Testis (tissue), 5 donors: Measurements from ENCODE around the gene PGP. TPM values are rescaled to one million over a fixed set of nuclear protein-coding genes. Genes with fewer than 3 reads are reported as not detected.
"Not testable (repeated sequence)": the region's sequence is repeated elsewhere in the genome, so short reads cannot be mapped to it uniquely, and the experiment has no call there.

Source experiments
- DNase-seq: peaks from one replicate; pipeline ENCODE4 v3.0.0-alpha.2; 2019
- H3K27ac ChIP-seq, 2 donors: fragments of 200-600 bp; sonication (generic); one replicate each; pipeline ENCODE4 v1.5.1; 2019
- H3K27me3 ChIP-seq: fragments of 200-600 bp; sonication (generic); one replicate; pipeline ENCODE4 v1.5.1; 2019
- H3K36me3 ChIP-seq: fragments of 200-600 bp; sonication (generic); one replicate; pipeline ENCODE4 v1.5.1; 2017; ENCODE audit warnings: low read depth; ENCODE audit errors: missing control alignments
- H3K4me1 ChIP-seq: fragments of 200-600 bp; sonication (generic); one replicate; pipeline ENCODE4 v1.5.1; 2019
- H3K4me3 ChIP-seq, 2 donors: fragments of 200-600 bp; sonication (generic); one replicate each; pipeline ENCODE4 v1.5.1; 2017 to 2019
- H3K9me3 ChIP-seq: fragments of 200-600 bp; sonication (generic); one replicate; pipeline ENCODE4 v1.5.1; 2017
- POLR2A ChIP-seq: fragments of 450-650 bp; IDR thresholded peaks from one replicate; pipeline ENCODE4 v1.6.1; 2017; ENCODE audit warnings: antibody characterized with exemption, mild to moderate bottlenecking, moderate library complexity
- WGBS, 2 donors: methylation state at CpG; one replicate each; pipeline ENCODE4 v1.1.5; 2018; 5-methylcytosine and 5-hydroxymethylcytosine counted together
- intact Hi-C: fragments of 100-400 bp; cut with DNase I; formaldehyde crosslinking; loops from one replicate; pipeline ENCODE4 v1.15.1; 2023; ENCODE audit warnings: low total_unique reads
- long read RNA-seq, 2 donors: transcript quantifications; one replicate each; lab custom pipeline, GENCODE V29; 2026
- polyA plus RNA-seq: library from polyadenylated mRNA; stranded (reverse); fragments of 350-450 nt; fragmentation: Illumina TruSeq; extraction: RNeasy Lipid Tissue Mini Kit (QIAGEN cat#74804); gene quantifications from one replicate; pipeline ENCODE4 v1.2.3, GENCODE V29; 2014; ENCODE audit warnings: low read depth, low replicate concordance; ENCODE audit not compliant: insufficient read depth
- total RNA-seq, 2 donors: library from RNA; depleted of rRNA; stranded (reverse); fragments of >200 nt; gene quantifications; one replicate each; pipeline ENCODE4 v1.2.3, GENCODE V29; 2016
- TF ChIP-seq, protein P1 (sequence below), 3 experiments: fragments of 450-650 bp in 2 of 3; fragments of 200-600 bp in 1 of 3; sonication (generic) in 1 of 3; IDR thresholded peaks; one replicate each; pipeline ENCODE4 v1.5.1; 2016 to 2019; ENCODE audit warnings: antibody characterized with exemption in 3 of 3, mild to moderate bottlenecking in 2 of 3, moderate library complexity in 1 of 3

Gene PGP
- total RNA-seq (100 to 1,000 TPM in 1 of 2 donors, 10 to 100 TPM in 1; 50.0 to 118 TPM), polyA plus RNA-seq (56.3 TPM)
- long read RNA-seq, donor 1, transcript PGP-201 (2 exons, 2,727 nt), result major isoform, 14 of 14 reads
- long read RNA-seq, donor 1, partial matches to known transcripts, result 0 of 14 reads
- long read RNA-seq, donor 1, other reads (novel, unspliced or antisense), result 0 of 14 reads
- long read RNA-seq, donor 2, transcript PGP-201 (2 exons, 2,727 nt), result major isoform, 33 of 33 reads
- long read RNA-seq, donor 2, partial matches to known transcripts, result 0 of 33 reads
- long read RNA-seq, donor 2, other reads (novel, unspliced or antisense), result 0 of 33 reads

GRCh38 chr16:2214719-2214968 lies at the start of gene PGP:
Gene PGP, minus strand, starts transcription at chr16:2214840. Its CDS starts 63 bp downstream, at chr16:2214777.
- DNase-seq, result no peak
- H3K9me3 ChIP-seq, result no peaks in the 10 kb centered on the region
- TF ChIP-seq POLR2A, result no peak
- TF ChIP-seq, protein P1, sequence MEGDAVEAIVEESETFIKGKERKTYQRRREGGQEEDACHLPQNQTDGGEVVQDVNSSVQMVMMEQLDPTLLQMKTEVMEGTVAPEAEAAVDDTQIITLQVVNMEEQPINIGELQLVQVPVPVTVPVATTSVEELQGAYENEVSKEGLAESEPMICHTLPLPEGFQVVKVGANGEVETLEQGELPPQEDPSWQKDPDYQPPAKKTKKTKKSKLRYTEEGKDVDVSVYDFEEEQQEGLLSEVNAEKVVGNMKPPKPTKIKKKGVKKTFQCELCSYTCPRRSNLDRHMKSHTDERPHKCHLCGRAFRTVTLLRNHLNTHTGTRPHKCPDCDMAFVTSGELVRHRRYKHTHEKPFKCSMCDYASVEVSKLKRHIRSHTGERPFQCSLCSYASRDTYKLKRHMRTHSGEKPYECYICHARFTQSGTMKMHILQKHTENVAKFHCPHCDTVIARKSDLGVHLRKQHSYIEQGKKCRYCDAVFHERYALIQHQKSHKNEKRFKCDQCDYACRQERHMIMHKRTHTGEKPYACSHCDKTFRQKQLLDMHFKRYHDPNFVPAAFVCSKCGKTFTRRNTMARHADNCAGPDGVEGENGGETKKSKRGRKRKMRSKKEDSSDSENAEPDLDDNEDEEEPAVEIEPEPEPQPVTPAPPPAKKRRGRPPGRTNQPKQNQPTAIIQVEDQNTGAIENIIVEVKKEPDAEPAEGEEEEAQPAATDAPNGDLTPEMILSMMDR (IDR thresholded peaks at IDR 0.05), result no peak
- peaks cover 38% of the 10 kb centered on the region for H3K4me1 ChIP-seq
- no peaks in the 10 kb centered on the region for H3K27me3 ChIP-seq
- peak within 1 kb of the TSS; percentile 61 to 91 for H3K27ac ChIP-seq
- H3K4me3 ChIP-seq, result peak within 1 kb of the TSS; percentile 65 to 67
- WGBS, 2 donors, result 3% methylated on average over 8 of the region's 48 CpGs; no CpG with 5 or more reads in 1 of the 2 donors
- no peaks in the 10 kb centered on the region for H3K36me3 ChIP-seq
- intact Hi-C loops, result no loop called here

- DNase-seq, H3K27ac ChIP-seq, H3K4me3 ChIP-seq, H3K27me3 ChIP-seq, H3K4me1 ChIP-seq, H3K36me3 ChIP-seq, intact Hi-C loops, H3K9me3 ChIP-seq: not testable (repeated sequence)
- 80 to 86% methylated on average over 14 of the region's 14 CpGs for WGBS, 2 donors
These were observed 48.4 kb upstream of the PGP start for GRCh38 chr16:2263026-2263425.

- Histone ChIP-seq H3K4me3 (no peak overlapping the region), H3K27me3 (no peaks in the 10 kb centered on the region), H3K9me3 (no peaks in the 10 kb centered on the region), H3K27ac (no peak overlapping the region), H3K36me3 (no peaks in the 10 kb centered on the region), H3K4me1 (no peaks in the 10 kb centered on the region)
- no peak for DNase-seq
- intact Hi-C loops, result no loop called here
- WGBS, 2 donors, result 94 to 97% methylated on average over 8 of the region's 8 CpGs
- TF ChIP-seq, protein P1 (IDR thresholded peaks at IDR 0.05), result no peak
- no peak for TF ChIP-seq POLR2A
These were observed 45.6 kb upstream of the PGP start for GRCh38 chr16:2260250-2260649.

- not testable (repeated sequence) for H3K9me3 ChIP-seq, H3K4me1 ChIP-seq, DNase-seq, H3K27me3 ChIP-seq, H3K36me3 ChIP-seq, H3K27ac ChIP-seq, H3K4me3 ChIP-seq
- 92 to 95% methylated on average over 7 of the region's 7 CpGs for WGBS, 2 donors
- intact Hi-C loops, result loop anchor here (10.0 kb wide), 1 partner anchor 104 kb away; the partner anchor contains the start of gene TRAF7
These were observed 43.9 kb upstream of the PGP start for GRCh38 chr16:2258530-2258929.

DNA sequence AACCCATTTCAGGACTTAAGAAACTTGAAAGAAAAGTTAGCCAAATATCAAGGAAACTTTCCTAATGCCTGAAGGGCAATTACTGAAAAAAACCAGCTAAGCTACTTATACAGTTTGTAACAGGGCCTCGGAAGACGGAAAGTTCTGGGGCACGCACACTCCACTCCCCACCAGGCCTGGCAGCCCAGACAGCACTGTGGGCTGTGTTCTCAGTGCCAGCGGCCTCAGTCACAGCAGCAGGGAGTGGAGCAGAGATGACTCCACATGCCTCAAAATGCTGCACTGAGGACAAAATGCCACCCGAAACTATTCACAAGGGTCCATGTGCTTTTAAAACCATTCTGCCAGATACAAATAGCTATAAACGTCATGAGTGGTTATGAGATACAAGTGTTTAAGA lies 43.1 kb upstream of the PGP start:
- Histone ChIP-seq H3K4me3 (no peak overlapping the region), H3K4me1 (no peaks in the 10 kb centered on the region), H3K27me3 (no peaks in the 10 kb centered on the region), H3K36me3 (no peaks in the 10 kb centered on the region), H3K27ac (no peak overlapping the region), H3K9me3 (no peaks in the 10 kb centered on the region)
- DNase-seq, result no peak
- intact Hi-C loops, result loop anchor here (10.0 kb wide), 1 partner anchor 103 kb away; the partner anchor contains the start of gene TRAF7
- no peak for TF ChIP-seq POLR2A
- TF ChIP-seq, protein P1 (IDR thresholded peaks at IDR 0.05), result no peak
- 85 to 90% methylated on average over 6 of the region's 6 CpGs for WGBS, 2 donors
